Activated CD4-positive, CD25-positive, alpha-beta regulatory T cell (primary cell): ENCODE measurements around the gene PTRH1.
A peak's percentile ranks its signal among the peaks of the same experiment; 100 is the strongest.
"Not testable (repeated sequence)": the region's sequence is repeated elsewhere in the genome, so short reads cannot be mapped to it uniquely, and the experiment has no call there.

Experiments
- DNase-seq, 4 experiments: peaks; one replicate each; lab custom pipeline; 2025; lab: John Stamatoyannopoulos, UW

Gene PTRH1

GRCh38 chr9:127715470-127716337, at the start of gene PTRH1, which contains the start of gene TTC16:
Gene PTRH1 (minus strand): TSS chr9:127715663. CDS start chr9:127715639, 24 bp downstream.
Gene TTC16 (plus strand): TSS chr9:127716079. CDS start chr9:127716146, 67 bp downstream.
- peak; percentile 93 to 96 (median 96) for DNase-seq

- DNase-seq, result no peak
Observed at GRCh38 chr9:127763918-127764384, 48.5 kb upstream of the PTRH1 start.

GRCh38 chr9:127762111-127762676, 46.7 kb upstream of the PTRH1 start:
- DNase-seq, result no peak

GRCh38 chr9:127761491-127761956, 46.1 kb upstream of the PTRH1 start:
- DNase-seq, result no peak

GRCh38 chr9:127761061-127761460, 45.6 kb upstream of the PTRH1 start:
- no peak for DNase-seq

GRCh38 chr9:127758843-127759242, 43.4 kb upstream of the PTRH1 start:
- DNase-seq, result no peak

- not testable (repeated sequence) for DNase-seq
Observed at GRCh38 chr9:127756776-127757175, 41.3 kb upstream of the PTRH1 start.

- no peak for DNase-seq
Observed at GRCh38 chr9:127756233-127756632, 40.8 kb upstream of the PTRH1 start.

GRCh38 chr9:127755061-127756060, 39.9 kb upstream of the PTRH1 start:
- DNase-seq, result no peak

GRCh38 chr9:127754099-127755060, 38.9 kb upstream of the PTRH1 start:
- no peak for DNase-seq

- DNase-seq, result no peak
Observed at GRCh38 chr9:127753622-127754021, 38.2 kb upstream of the PTRH1 start.

GRCh38 chr9:127753148-127753547, 37.7 kb upstream of the PTRH1 start:
- DNase-seq, result no peak

- no peak for DNase-seq
Observed at GRCh38 chr9:127751269-127752054, 36.0 kb upstream of the PTRH1 start.

- no peak for DNase-seq
Observed at GRCh38 chr9:127749090-127749787, 33.8 kb upstream of the PTRH1 start.

- DNase-seq, result no peak
Observed at GRCh38 chr9:127746959-127747569, 31.6 kb upstream of the PTRH1 start.

- no peak for DNase-seq
Observed at GRCh38 chr9:127744398-127745110, 29.1 kb upstream of the PTRH1 start.

- no peak for DNase-seq
Observed at GRCh38 chr9:127742435-127743088, 27.1 kb upstream of the PTRH1 start.
